ENCODE measurements around the gene VWC2L. TPM values are rescaled to one million over a fixed set of nuclear protein-coding genes. Genes with fewer than 3 reads are reported as not detected.

VWC2L gene
- polyA plus RNA-seq, 1 donor from 2014 or later, result 0.31 TPM

- Histone ChIP-seq H3F3A (ENCODE audit: insufficient read depth, low read length, poor library complexity, severe bottlenecking) (no peaks in the 10 kb centered on the region), H3K27me3 (ENCODE audit: insufficient read depth, low read depth, low read length) (no peaks in the 10 kb centered on the region), H3K4me2 (ENCODE audit: low read length) (no peak overlapping the region), H2AFZ (ENCODE audit: low read depth, low read length) (no peak overlapping the region), H4K20me1 (ENCODE audit: insufficient read depth) (no peaks in the 10 kb centered on the region), H3K9me3 (ENCODE audit: low read length) (no peaks in the 10 kb centered on the region), H3K9ac (ENCODE audit: low read length) (no peak overlapping the region), H3K9me2 (ENCODE audit: insufficient read depth, low read length) (no peaks in the 10 kb centered on the region), H3K36me3 (ENCODE audit: insufficient read depth, low read length) (no peaks in the 10 kb centered on the region), H3K79me2 (replicated peaks; ENCODE audit: insufficient read depth, low read length) (no peaks in the 10 kb centered on the region), H3K4me3 (ENCODE audit: low read length) (no peak overlapping the region), H3K27ac (ENCODE audit: low read length) (no peak overlapping the region)
- TF ChIP-seq MXI1 (conservative IDR thresholded peaks at IDR 0.05; ENCODE audit: poor library complexity, severe bottlenecking), result no peak
- TF ChIP-seq EP300 (conservative IDR thresholded peaks at IDR 0.05; ENCODE audit: poor library complexity, severe bottlenecking), result no peak
- no peak for TF ChIP-seq CTCF (IDR thresholded peaks at IDR 0.05; ENCODE audit: poor library complexity, severe bottlenecking)
- no peak for TF ChIP-seq POLR2AphosphoS5 (IDR thresholded peaks at IDR 0.05)
- TF ChIP-seq SMC3 (conservative IDR thresholded peaks at IDR 0.05; ENCODE audit: poor library complexity), result no peak
- TF ChIP-seq REST (IDR thresholded peaks at IDR 0.05; ENCODE audit: borderline replicate concordance), result no peak
- TF ChIP-seq TAF1 (IDR thresholded peaks at IDR 0.05; ENCODE audit: low read depth), result no peak
- TF ChIP-seq EZH2 (IDR thresholded peaks at IDR 0.05; ENCODE audit: borderline replicate concordance, insufficient read depth, low read length, poor library complexity, severe bottlenecking), result no peak
Measured at GRCh38 chr2:214412679-214413078, 1.8 kb downstream of the VWC2L start.

- H3K27ac ChIP-seq (ENCODE audit: low read length), result no peak overlapping the region
- no peak overlapping the region for H3K4me3 ChIP-seq (ENCODE audit: low read length)
- no peaks in the 10 kb centered on the region for H3K36me3 ChIP-seq (ENCODE audit: insufficient read depth, low read length)
- no peaks in the 10 kb centered on the region for H3F3A ChIP-seq (ENCODE audit: insufficient read depth, low read length, poor library complexity, severe bottlenecking)
- no peak overlapping the region for H3K4me2 ChIP-seq (ENCODE audit: low read length)
- H3K27me3 ChIP-seq (ENCODE audit: insufficient read depth, low read depth, low read length), result no peaks in the 10 kb centered on the region
- no peaks in the 10 kb centered on the region for H3K9me3 ChIP-seq (ENCODE audit: low read length)
- H4K20me1 ChIP-seq (ENCODE audit: insufficient read depth), result no peaks in the 10 kb centered on the region
- no peak overlapping the region for H3K9ac ChIP-seq (ENCODE audit: low read length)
- no peaks in the 10 kb centered on the region for H3K9me2 ChIP-seq (ENCODE audit: insufficient read depth, low read length)
- no peak for TF ChIP-seq EP300 (conservative IDR thresholded peaks at IDR 0.05; ENCODE audit: poor library complexity, severe bottlenecking)
- no peak for TF ChIP-seq CTCF (IDR thresholded peaks at IDR 0.05; ENCODE audit: poor library complexity, severe bottlenecking)
- no peak for TF ChIP-seq SMC3 (conservative IDR thresholded peaks at IDR 0.05; ENCODE audit: poor library complexity)
- no peak for TF ChIP-seq POLR2AphosphoS5 (IDR thresholded peaks at IDR 0.05)
- TF ChIP-seq EZH2 (IDR thresholded peaks at IDR 0.05; ENCODE audit: borderline replicate concordance, insufficient read depth, low read length, poor library complexity, severe bottlenecking), result no peak
- no peak overlapping the region for H2AFZ ChIP-seq (ENCODE audit: low read depth, low read length)
- no peaks in the 10 kb centered on the region for H3K79me2 ChIP-seq (replicated peaks; ENCODE audit: insufficient read depth, low read length)
Measured at GRCh38 chr2:214436470-214436869, 25.6 kb downstream of the VWC2L start.
